Adipose tissue (tissue), 3 donors: Measurements from ENCODE around the gene PTPRM. TPM values are rescaled to one million over a fixed set of nuclear protein-coding genes. Genes with fewer than 3 reads are reported as not detected.

Experiments
- H3K27ac ChIP-seq: one replicate; pipeline ENCODE4 v1.5.1; 2013; ENCODE audit warnings: low read depth, low read length
- whole genome bisulfite sequencing, 3 donors: extraction: QIAGEN DNeasy Blood & Tissue Kit; methylation state at CpG; one replicate each; pipeline ENCODE4 v1.1.7; 2013; 5-methylcytosine and 5-hydroxymethylcytosine counted together
- polyA plus RNA-seq, 3 donors: library from polyadenylated mRNA; stranded (reverse); fragments of 200-250 nt; gene quantifications; one replicate each; pipeline ENCODE4 v1.2.3, GENCODE V29; 2013
- donor health status: healthy with polysubstance abuse.
- donor health status: Bipolar disorder and iron deficiency.
- donor health status: healthy.

Gene PTPRM
- polyA plus RNA-seq, 3 donors: 20.6 to 106 (median 88.9) TPM

DNA sequence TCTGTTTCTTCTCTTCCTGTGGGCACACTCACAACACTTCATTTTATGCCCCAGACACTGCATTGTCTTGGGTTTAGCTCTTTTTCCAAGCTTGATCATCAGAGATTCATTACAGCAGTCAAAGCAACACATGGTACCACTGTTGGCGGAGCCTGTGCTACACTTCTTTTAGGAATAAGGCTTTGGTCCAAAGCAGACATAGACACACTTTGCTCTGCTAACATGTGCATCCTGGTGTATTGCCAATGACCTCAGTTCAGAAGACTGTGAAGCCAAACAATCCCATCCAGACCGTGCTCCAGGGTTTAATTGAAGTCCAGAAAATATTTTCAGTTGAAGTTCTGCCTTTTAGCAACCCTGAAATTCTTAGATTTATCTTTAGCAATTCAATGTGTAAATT lies 687.5 kb downstream of the PTPRM start:
- WGBS, 3 donors: 67 to 84% (median 68%) methylated on average over 2 of the region's 2 CpGs
- H3K27ac ChIP-seq: no peak overlapping the region

DNA sequence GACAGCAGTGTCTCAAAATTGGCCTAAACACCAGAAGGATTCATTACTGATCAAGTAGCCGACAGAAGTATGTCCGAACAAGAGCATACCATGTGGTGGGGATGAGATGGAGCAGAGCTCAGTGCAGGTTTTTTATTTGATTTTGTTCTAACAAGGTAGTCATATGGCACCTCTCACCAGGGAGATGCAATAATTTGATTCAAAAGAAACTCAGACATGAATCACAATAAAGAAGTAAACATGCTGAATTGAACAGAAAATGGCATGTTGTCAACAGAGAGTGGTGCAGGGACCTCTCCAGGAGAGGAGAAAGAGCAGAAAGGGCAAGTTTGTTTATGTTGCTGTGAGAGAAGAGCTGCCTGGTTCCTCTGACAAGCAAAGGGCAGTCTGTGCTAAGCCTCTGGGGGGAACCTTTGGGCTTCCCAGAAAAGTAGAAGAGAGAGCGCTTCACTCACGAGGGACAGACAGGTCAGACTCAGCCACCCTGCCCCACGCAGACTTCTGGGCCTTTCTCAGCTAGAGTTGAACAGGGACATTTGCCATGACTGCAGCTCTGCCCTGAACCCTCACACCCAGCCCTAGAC lies 690.8 kb downstream of the PTPRM start:
- WGBS, 3 donors: 75 to 87% (median 78%) methylated on average over 5 of the region's 5 CpGs
- H3K27ac ChIP-seq: no peak overlapping the region

DNA sequence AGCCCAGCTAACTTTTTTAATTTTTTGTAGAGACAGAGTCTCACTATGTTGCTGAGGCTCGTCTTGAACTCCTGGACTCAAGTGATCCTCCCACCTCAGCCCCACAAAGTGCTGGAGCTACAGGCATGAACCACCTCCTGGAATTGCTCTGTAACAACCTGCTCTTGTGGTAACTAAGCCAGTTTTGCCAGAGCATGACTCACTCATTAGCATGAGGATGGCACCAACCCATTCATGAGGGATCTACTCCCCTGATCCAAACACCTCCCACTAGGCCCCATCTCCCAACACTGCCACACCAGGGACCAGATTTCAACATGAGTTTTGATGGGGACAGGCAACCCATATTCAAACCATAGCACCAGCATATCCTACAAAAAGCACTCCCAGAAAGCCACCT lies 693.2 kb downstream of the PTPRM start:
- 91 to 100% (median 100%) methylated on average over 1 of the region's 1 CpG for WGBS, 3 donors
- no peak overlapping the region for H3K27ac ChIP-seq

DNA sequence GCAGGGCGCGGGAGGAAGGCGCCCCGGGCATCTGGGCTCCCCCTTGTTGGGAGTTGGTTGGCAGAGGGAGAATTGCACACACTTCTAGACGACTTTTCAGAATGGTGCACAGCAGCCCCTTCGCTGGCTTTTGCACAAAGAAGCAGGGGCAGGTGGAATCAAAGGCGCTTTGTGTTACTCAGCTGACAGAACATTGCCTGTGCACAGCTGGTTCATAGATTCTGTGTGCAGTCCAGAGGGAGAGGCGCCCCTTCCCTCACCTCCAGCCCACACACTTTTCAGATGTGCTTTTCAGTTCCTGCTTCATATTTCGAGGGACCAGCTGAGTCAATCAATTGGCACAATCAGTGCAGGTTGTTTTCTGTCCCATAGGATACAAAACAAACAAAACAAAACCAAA lies 693.7 kb downstream of the PTPRM start:
- 75 to 93% (median 81%) methylated on average over 9 of the region's 9 CpGs for WGBS, 3 donors

GRCh38 chr18:8261651-8262091 lies 694.6 kb downstream of the PTPRM start:
- no peak overlapping the region for H3K27ac ChIP-seq
- 91 to 93% (median 93%) methylated on average over 7 of the region's 7 CpGs for WGBS, 3 donors

More for the DNA sequence above, 693.7 kb downstream of the PTPRM start:
- no peak overlapping the region for H3K27ac ChIP-seq

DNA sequence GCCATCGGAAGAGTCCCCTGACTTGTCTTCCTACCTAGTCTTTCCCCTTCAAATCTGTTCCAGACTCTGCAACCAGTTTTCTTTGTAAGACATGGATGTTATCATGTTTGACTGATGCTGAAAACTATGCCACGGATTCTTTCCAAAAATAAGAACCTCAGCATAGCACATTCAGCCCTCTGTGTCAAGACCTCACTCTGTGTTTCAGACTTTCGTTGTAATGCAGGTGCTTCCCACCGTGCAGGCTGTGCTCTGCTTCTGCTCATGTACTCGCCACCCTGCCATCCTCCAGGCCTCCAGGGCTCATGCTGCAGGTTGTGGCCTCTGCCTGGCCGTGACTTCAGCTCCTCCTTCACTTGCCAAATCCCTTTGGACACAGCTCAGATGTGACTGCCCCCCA lies 695.1 kb downstream of the PTPRM start:
- no peak overlapping the region for H3K27ac ChIP-seq
- 82 to 86% (median 84%) methylated on average over 6 of the region's 6 CpGs for WGBS, 3 donors

GRCh38 chr18:8264116-8264515 lies 697.0 kb downstream of the PTPRM start:
- WGBS, 3 donors: 90 to 92% (median 90%) methylated on average over 5 of the region's 5 CpGs
- H3K27ac ChIP-seq: no peak overlapping the region

- H3K27ac ChIP-seq: no peak overlapping the region
- 48 to 72% (median 69%) methylated on average over 6 of the region's 6 CpGs for WGBS, 3 donors
Measured at GRCh38 chr18:8264861-8265411, 697.8 kb downstream of the PTPRM start.

- H3K27ac ChIP-seq: no peak overlapping the region
Measured at GRCh38 chr18:8272254-8272653, 705.1 kb downstream of the PTPRM start.

GRCh38 chr18:8274370-8274769 lies 707.3 kb downstream of the PTPRM start:
- no peak overlapping the region for H3K27ac ChIP-seq
- WGBS, 3 donors: 90 to 94% (median 91%) methylated on average over 1 of the region's 1 CpG

DNA sequence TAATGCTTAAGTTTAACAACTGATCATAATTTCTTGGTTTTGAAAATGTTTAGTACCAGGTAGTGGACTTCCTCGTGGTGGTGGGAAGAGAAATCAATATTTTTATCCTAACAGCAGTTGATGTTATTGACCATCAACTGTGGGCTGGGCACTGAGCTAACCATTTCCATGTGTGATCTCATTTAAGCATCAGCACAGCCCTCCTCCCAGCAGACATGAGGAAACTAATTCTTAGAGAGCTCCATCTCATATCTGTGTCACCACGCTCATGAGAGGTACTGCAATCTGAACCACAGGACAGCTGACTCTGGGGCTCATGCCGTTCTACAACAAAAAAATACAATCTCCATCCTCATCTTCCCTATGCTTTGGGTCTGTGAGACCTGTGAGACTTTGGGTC lies 709.3 kb downstream of the PTPRM start:
- H3K27ac ChIP-seq: no peak overlapping the region
- 78 to 90% (median 89%) methylated on average over 3 of the region's 3 CpGs for WGBS, 3 donors

DNA sequence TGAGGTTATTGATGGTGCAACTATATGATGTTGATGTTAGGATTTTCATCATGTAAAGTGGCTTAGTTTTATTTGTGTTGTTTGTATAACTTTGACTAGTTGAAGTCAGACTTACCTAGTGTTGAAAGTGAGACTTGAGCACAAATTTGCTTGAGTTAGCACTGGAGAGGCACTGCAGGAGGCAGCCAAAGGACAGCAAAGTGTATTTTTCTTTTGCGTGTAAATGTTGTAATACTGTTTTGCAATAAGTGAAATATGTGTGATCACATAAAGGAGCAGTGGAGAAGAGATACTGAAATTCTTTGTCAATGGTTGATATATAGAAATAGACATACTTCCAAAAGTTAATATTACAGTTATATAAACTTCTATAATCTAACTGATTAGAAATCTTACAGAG lies 710.2 kb downstream of the PTPRM start:
- H3K27ac ChIP-seq: no peak overlapping the region
- WGBS, 3 donors: 31 to 51% (median 44%) methylated on average over 1 of the region's 1 CpG

GRCh38 chr18:8279346-8279745 lies 712.2 kb downstream of the PTPRM start:
- 63 to 82% (median 72%) methylated on average over 9 of the region's 9 CpGs for WGBS, 3 donors
- H3K27ac ChIP-seq: no peak overlapping the region

DNA sequence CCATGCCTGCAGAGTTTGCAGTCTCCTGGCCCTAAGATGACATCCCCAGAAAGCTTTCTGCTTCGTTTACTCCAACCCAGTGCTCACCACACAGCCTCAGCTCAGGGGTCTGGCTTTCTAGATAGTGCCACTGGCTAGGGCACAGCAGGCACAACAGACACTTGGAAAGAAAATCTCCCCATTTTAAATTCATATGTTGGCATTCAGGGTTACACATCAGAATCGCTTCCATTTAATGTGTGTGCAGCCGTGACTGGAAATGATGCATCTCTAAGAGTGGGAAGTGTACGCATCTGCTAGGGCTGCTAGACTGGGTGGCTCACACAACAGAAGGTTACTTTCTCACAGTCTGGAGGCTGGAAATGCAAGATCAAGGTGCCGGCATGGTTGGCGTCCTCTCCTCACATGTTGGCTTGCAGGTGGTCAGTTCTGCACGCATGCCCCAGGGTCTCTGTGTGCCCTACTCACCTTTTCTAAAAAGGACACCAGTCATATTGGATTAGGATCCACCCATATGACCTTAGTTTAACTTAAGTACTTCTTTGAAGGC lies 712.7 kb downstream of the PTPRM start:
- 54 to 94% (median 91%) methylated on average over 7 of the region's 7 CpGs for WGBS, 3 donors
- no peak overlapping the region for H3K27ac ChIP-seq

DNA sequence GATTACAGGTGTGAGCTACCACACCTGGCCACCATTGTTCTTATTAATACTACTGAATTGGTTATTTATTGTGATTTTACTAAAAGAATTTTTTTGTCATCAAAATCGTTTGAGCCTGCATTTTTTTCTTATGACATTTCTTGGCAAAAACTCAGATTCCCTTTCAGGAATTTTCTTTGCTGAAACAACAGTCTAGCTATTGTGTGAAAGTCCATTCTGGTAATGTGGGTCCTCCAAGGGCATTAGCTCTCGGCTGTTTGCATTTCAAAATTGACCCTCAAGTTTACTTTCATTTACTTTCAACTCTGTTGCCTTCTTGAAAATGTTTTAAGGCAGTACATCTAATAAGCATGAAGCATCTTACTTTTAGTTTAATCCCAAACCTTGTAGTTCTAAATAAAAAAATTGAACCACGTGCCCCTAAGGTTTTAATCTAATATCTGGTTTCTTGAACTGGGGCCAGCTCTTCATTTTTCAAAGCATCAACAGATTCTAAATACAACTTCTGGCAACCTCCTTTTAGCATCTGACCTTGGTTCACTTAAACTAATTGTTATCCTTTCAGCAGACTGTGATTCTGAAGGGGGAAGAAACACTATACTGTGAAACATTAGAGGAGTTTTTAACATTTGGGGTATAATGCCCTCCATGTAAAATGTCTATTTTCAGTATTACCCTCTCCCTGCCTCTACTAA lies 716.9 kb downstream of the PTPRM start:
- WGBS, 3 donors: 17 to 42% (median 39%) methylated on average over 3 of the region's 3 CpGs

GRCh38 chr18:8286303-8286702 lies 719.2 kb downstream of the PTPRM start:
- H3K27ac ChIP-seq: no peak overlapping the region
- 41 to 83% (median 79%) methylated on average over 2 of the region's 2 CpGs for WGBS, 3 donors

More for the DNA sequence above, 716.9 kb downstream of the PTPRM start:
- H3K27ac ChIP-seq: no peak overlapping the region

DNA sequence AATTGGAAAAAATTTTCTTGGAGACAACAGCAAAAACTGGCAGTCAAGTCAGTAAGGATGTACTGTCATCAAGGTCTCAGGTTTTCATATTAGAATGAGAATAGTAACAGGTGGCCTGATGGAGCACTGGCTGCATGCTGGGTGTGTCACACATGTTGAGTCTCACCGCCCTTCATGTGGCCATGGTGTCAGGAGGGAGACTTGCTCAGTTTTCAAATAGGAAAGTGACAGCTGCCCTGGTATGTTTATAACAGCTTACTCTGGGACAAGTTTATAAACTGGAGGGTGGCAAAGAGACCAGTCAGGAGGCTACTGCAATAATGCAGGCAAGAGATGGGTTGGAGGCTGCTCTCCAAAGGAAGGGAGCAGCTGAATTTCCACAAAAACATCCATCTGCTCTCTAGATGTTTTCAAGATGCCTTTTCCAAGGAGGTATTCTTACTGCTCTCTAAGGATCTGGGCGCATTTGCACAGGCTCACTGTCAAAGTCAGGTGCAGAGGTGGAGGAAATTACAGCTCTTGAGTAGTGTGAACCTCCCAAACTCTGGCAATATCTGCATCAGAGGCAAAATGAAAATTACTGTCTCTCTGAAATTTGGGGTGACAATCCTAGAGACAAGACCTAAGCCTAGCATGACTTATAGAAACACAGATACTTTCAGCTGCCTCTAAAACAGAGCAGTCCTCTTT lies 720.2 kb downstream of the PTPRM start:
- WGBS, 3 donors: 72 to 97% (median 96%) methylated on average over 2 of the region's 2 CpGs
- H3K27ac ChIP-seq: no peak overlapping the region

DNA sequence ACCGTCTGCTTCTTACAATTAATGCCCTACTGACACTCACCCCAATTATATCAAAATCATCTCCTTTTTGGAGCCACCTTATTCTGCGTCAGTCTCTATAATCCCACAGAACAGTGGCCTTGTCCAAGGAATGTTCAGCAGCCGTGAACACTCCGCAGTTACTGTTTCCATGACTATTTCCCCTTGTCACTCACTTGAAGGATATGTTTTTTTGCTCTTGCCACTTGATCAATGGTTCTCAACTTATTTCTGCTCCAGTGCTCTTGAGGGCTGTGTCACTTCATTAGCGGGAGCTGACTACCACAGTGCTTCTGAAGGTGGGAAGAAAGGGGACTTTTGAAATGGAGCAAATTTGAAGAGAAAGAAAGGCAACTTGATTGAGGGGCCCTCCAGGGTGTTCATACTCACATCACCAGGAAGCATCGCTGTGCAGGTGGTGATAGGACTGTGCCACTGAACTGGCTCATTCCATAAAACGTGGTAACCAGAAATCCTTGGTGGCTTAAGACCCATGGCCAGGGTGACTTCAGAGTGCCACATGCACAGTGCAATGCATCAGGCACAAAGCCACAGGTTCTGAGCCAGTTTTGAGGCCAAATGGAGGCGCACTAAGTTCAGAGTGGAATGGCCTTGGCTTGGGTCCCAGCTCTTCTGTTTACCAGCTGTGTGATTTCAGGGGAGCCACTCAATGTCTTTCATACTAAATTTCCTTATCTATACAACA lies 721.5 kb downstream of the PTPRM start:
- no peak overlapping the region for H3K27ac ChIP-seq
- WGBS, 3 donors: 73 to 89% (median 87%) methylated on average over 8 of the region's 8 CpGs
